Keratinocyte (primary cell): ENCODE data around the gene GABRA4. TPM values are rescaled to one million over a fixed set of nuclear protein-coding genes. Genes with fewer than 3 reads are reported as not detected.

Experiments
- DNase-seq: peaks from one replicate; pipeline ENCODE4 v3.0.0-alpha.2; 2011; ENCODE audit warnings: low read depth, missing footprints, low spot score
- FAIRE-seq: peaks from 2 replicates; lab custom pipeline; 2011; peaks lifted over from hg19 to GRCh38; lab: Jason Lieb, UNC
- H2AFZ ChIP-seq: 2 replicates; pipeline ENCODE4 v1.6.0; 2012; ENCODE audit warnings: low read length, control low read depth, inconsistent platforms; ENCODE audit not compliant: control insufficient read depth
- H3K27ac ChIP-seq: 2 replicates; pipeline ENCODE4 v1.5.1; 2011; ENCODE audit warnings: low read length; ENCODE audit not compliant: control insufficient read depth, insufficient read depth
- H3K27me3 ChIP-seq: 3 replicates; pipeline ENCODE4 v1.6.0; 2011; ENCODE audit warnings: low read length; ENCODE audit not compliant: control insufficient read depth, insufficient read depth; ENCODE audit errors: extremely low read depth
- H3K36me3 ChIP-seq, 2 experiments: 2 replicates in 1 of 2; 3 replicates in 1 of 2; pipeline ENCODE4 v1.5.1; 2011; ENCODE audit warnings: low read length in 2 of 2, mild to moderate bottlenecking in 1 of 2; ENCODE audit not compliant: control insufficient read depth in 2 of 2, insufficient read depth in 2 of 2; ENCODE audit errors: extremely low read depth in 1 of 2
- H3K4me1 ChIP-seq: 3 replicates; pipeline ENCODE4 v1.5.1; 2011; ENCODE audit warnings: low read length; ENCODE audit not compliant: control insufficient read depth, insufficient read depth; ENCODE audit errors: extremely low read depth
- H3K4me2 ChIP-seq: 3 replicates; pipeline ENCODE4 v1.6.0; 2011; ENCODE audit warnings: low read depth, low read length; ENCODE audit not compliant: control insufficient read depth, insufficient read depth; ENCODE audit errors: extremely low read depth
- H3K4me3 ChIP-seq, 3 experiments: fragments of 200-600 bp in 1 of 3; sonication (generic) in 1 of 3; 2 replicates in 2 of 3; 3 replicates in 1 of 3; pipeline ENCODE4 v1.5.1; 2011 to 2016; ENCODE audit warnings: low read length in 3 of 3, mild to moderate bottlenecking in 3 of 3, control low read depth in 2 of 3, inconsistent platforms in 1 of 3, low read depth in 1 of 3, mixed read lengths in 1 of 3, mixed run types in 1 of 3, moderate library complexity in 1 of 3; ENCODE audit not compliant: control insufficient read depth in 2 of 3, insufficient read depth in 2 of 3; ENCODE audit errors: extremely low read depth in 1 of 3
- H3K79me2 ChIP-seq: 2 replicates; pipeline ENCODE4 v1.6.0; 2012; ENCODE audit warnings: low read length; ENCODE audit not compliant: control insufficient read depth, insufficient read depth
- H3K9ac ChIP-seq: 3 replicates; pipeline ENCODE4 v1.6.0; 2011; ENCODE audit warnings: low read length; ENCODE audit not compliant: control insufficient read depth, insufficient read depth; ENCODE audit errors: extremely low read depth
- H3K9me1 ChIP-seq: 3 replicates; pipeline ENCODE4 v1.6.0; 2011; ENCODE audit warnings: low read length; ENCODE audit not compliant: control insufficient read depth, insufficient read depth; ENCODE audit errors: extremely low read depth
- H3K9me3 ChIP-seq: 2 replicates; pipeline ENCODE4 v1.5.1; 2012; ENCODE audit warnings: low read depth, low read length; ENCODE audit not compliant: control insufficient read depth
- H4K20me1 ChIP-seq: 3 replicates; pipeline ENCODE4 v1.6.0; 2011; ENCODE audit warnings: low read length; ENCODE audit not compliant: control insufficient read depth, insufficient read depth; ENCODE audit errors: extremely low read depth
- CTCF ChIP-seq, 3 experiments: IDR thresholded peaks in 1 of 3; conservative IDR thresholded peaks in 1 of 3; optimal IDR thresholded peaks in 1 of 3; 2 replicates in 2 of 3; 3 replicates in 1 of 3; pipeline versions ENCODE3 to v1.5.1; 2011; ENCODE audit warnings: low read length in 3 of 3, mild to moderate bottlenecking in 3 of 3, moderate library complexity in 2 of 3, control low read depth in 1 of 3, inconsistent platforms in 1 of 3; ENCODE audit not compliant: insufficient read depth in 2 of 3; ENCODE audit errors: extremely low read depth in 1 of 3
- EZH2 ChIP-seq: IDR thresholded peaks from one replicate; pipeline ENCODE4 v1.6.1; 2012; ENCODE audit warnings: inconsistent platforms, mild to moderate bottlenecking, low read length, moderate library complexity
- dilution Hi-C: fragments of 300-500 bp; cut with MboI; formaldehyde crosslinking; loops from one replicate; pipeline ENCODE4 v1.7.0; 2020; ENCODE audit warnings: low sequenced_read_pairs; ENCODE audit not compliant: extremely low pct_ligation_motif_present
- polyA plus RNA-seq, 5 experiments: library from polyadenylated mRNA; depleted of rRNA in 3 of 5; stranded (reverse) in 3 of 5; stranded (forward) in 1 of 5; unstranded in 1 of 5; fragments of >200 nt; gene quantifications; 1 replicate in 1 of 5; 2 replicates in 3 of 5; 3 replicates in 1 of 5; pipeline versions ENCODE4 v1.2.1 to v1.2.3, GENCODE V29; 2011 to 2012; ENCODE audit warnings: missing spikeins in 2 of 5, low read depth in 1 of 5, low replicate concordance in 1 of 5

GABRA4 gene
- polyA plus RNA-seq, 1 donor (not counting 4 experiments of a cell fraction or from before 2014, with no cell fraction given), result not detected

GRCh38 chr4:46908148-46908547, 85.2 kb downstream of the GABRA4 start:
- H3K4me3 ChIP-seq, result no peak overlapping the region
- no peaks in the 10 kb centered on the region for H3K79me2 ChIP-seq
- H3K9ac ChIP-seq, result no peak overlapping the region
- no peaks in the 10 kb centered on the region for H3K9me1 ChIP-seq
- no peaks in the 10 kb centered on the region for H3K9me3 ChIP-seq
- H3K36me3 ChIP-seq, result no peaks in the 10 kb centered on the region
- H3K27ac ChIP-seq, result no peak overlapping the region
- TF ChIP-seq CTCF (optimal IDR thresholded peaks at IDR 0.05 in 1 of 3, IDR thresholded peaks at IDR 0.05 in 1 of 3, conservative IDR thresholded peaks at IDR 0.05 in 1 of 3; ENCODE audit: extremely low read depth in 1 of 3, insufficient read depth in 2 of 3, low read length in 3 of 3), result no peak
- TF ChIP-seq EZH2, result no peak
- no peaks in the 10 kb centered on the region for H4K20me1 ChIP-seq
- H3K4me1 ChIP-seq, result no peaks in the 10 kb centered on the region
- H2AFZ ChIP-seq, result no peak overlapping the region
- FAIRE-seq (no peak), DNase-seq (no peak)
- dilution Hi-C loops, result no loop called here
- no peaks in the 10 kb centered on the region for H3K27me3 ChIP-seq
- H3K4me2 ChIP-seq, result no peak overlapping the region

- TF ChIP-seq CTCF (optimal IDR thresholded peaks at IDR 0.05 in 1 of 3, IDR thresholded peaks at IDR 0.05 in 1 of 3, conservative IDR thresholded peaks at IDR 0.05 in 1 of 3; ENCODE audit: extremely low read depth in 1 of 3, insufficient read depth in 2 of 3, low read length in 3 of 3) (no peak), EZH2 (no peak)
- Histone ChIP-seq H3K9me1 (no peaks in the 10 kb centered on the region), H3K79me2 (no peaks in the 10 kb centered on the region), H4K20me1 (no peaks in the 10 kb centered on the region), H3K27ac (no peak overlapping the region), H3K27me3 (no peaks in the 10 kb centered on the region), H3K4me2 (no peak overlapping the region), H3K9ac (no peak overlapping the region), H3K36me3 (no peaks in the 10 kb centered on the region), H3K9me3 (no peaks in the 10 kb centered on the region), H3K4me3 (no peak overlapping the region), H3K4me1 (no peaks in the 10 kb centered on the region), H2AFZ (no peak overlapping the region)
- dilution Hi-C loops, result no loop called here
- FAIRE-seq (no peak), DNase-seq (no peak)
Measured at GRCh38 chr4:46900082-46900481, 93.3 kb downstream of the GABRA4 start.
